HG03571 (cell line): ENCODE measurements around the gene ZNF335.
"Not testable (repeated sequence)": the region's sequence is repeated elsewhere in the genome, so short reads cannot be mapped to it uniquely, and the experiment has no call there.

Experiments
- ATAC-seq: cut with Tn5 transposase; IDR thresholded peaks from one replicate; pipeline ENCODE4 v1.9.1; 2021; ENCODE audit not compliant: unreplicated experiment

The ZNF335 gene

GRCh38 chr20:45972500-45973183, 639 bp upstream of the ZNF335 start:
- ATAC-seq, result no peak

GRCh38 chr20:45971425-45971674, 653 bp downstream of the ZNF335 start:
- peak; percentile 12 for ATAC-seq

GRCh38 chr20:45970646-45971424, 1.2 kb downstream of the ZNF335 start:
- no peak for ATAC-seq

- ATAC-seq, result no peak
Measured at GRCh38 chr20:45969712-45970634, 2.0 kb downstream of the ZNF335 start.

- no peak for ATAC-seq
Measured at GRCh38 chr20:45968801-45969711, 2.9 kb downstream of the ZNF335 start.

GRCh38 chr20:45968081-45968671, 3.8 kb downstream of the ZNF335 start:
- no peak for ATAC-seq

GRCh38 chr20:45967551-45968080, 4.4 kb downstream of the ZNF335 start:
- ATAC-seq, result no peak

- ATAC-seq, result no peak
Measured at GRCh38 chr20:45965169-45966002, 6.6 kb downstream of the ZNF335 start.

GRCh38 chr20:45964006-45964400, 8.0 kb downstream of the ZNF335 start:
- ATAC-seq, result no peak

- no peak for ATAC-seq
Measured at GRCh38 chr20:45963059-45964005, 8.7 kb downstream of the ZNF335 start.

GRCh38 chr20:45962031-45962755, 9.8 kb downstream of the ZNF335 start:
- ATAC-seq, result no peak

- ATAC-seq, result no peak
Measured at GRCh38 chr20:45959956-45960630, 11.9 kb downstream of the ZNF335 start.

- no peak for ATAC-seq
Measured at GRCh38 chr20:45959126-45959525, 12.9 kb downstream of the ZNF335 start.

GRCh38 chr20:45958593-45958992, 13.4 kb downstream of the ZNF335 start:
- ATAC-seq, result no peak

GRCh38 chr20:45957021-45957941, 14.7 kb downstream of the ZNF335 start:
- no peak for ATAC-seq

- ATAC-seq, result not testable (repeated sequence)
Measured at GRCh38 chr20:45956326-45956725, 15.7 kb downstream of the ZNF335 start.
